A673 (cell line): Measurements from ENCODE around the gene SLC26A3. TPM values are rescaled to one million over a fixed set of nuclear protein-coding genes. Genes with fewer than 3 reads are reported as not detected.

Source experiments
- BruUV-seq: library from RNA; stranded (reverse); fragments of 400-500 nt; replicated peaks from 2 replicates; lab custom pipeline; 2021; lab: Mats Ljungman, UMichigan
- CTCF ChIA-PET: fragments of 300-600 bp; sonication (Branson Sonifier 250); formaldehyde crosslinking; loops from one replicate; lab custom pipeline; 2022; ENCODE audit warnings: antibody characterized with exemption; lab: Charles Lee
- POLR2A ChIA-PET: fragments of 300-600 bp; sonication (Branson Sonifier 250); formaldehyde crosslinking; loops from one replicate; lab custom pipeline; 2022; ENCODE audit warnings: antibody characterized with exemption; ENCODE audit not compliant: low non-redundant PET; lab: Charles Lee
- DNase-seq: peaks from one replicate; pipeline ENCODE4 v3.0.0-alpha.2; 2015; ENCODE audit warnings: low spot score
- H3K27ac ChIP-seq: fragments of 200-600 bp; sonication (generic); 2 replicates; pipeline ENCODE4 v1.5.1; 2016; ENCODE audit warnings: mixed run types, low read depth, mild to moderate bottlenecking, mixed read lengths, antibody characterized with exemption, low read length; ENCODE audit not compliant: poor library complexity, severe bottlenecking
- H3K27me3 ChIP-seq: fragments of 200-600 bp; sonication (generic); replicated peaks from 2 replicates; pipeline ENCODE4 v1.6.1; 2017; ENCODE audit warnings: mixed run types, low read depth, mild to moderate bottlenecking, mixed read lengths, antibody characterized with exemption, low read length; ENCODE audit not compliant: insufficient read depth, poor library complexity
- H3K36me3 ChIP-seq: fragments of 200-600 bp; sonication (generic); 2 replicates; pipeline ENCODE4 v1.6.1; 2016; ENCODE audit warnings: mixed run types, mild to moderate bottlenecking, mixed read lengths, antibody characterized with exemption, low read length; ENCODE audit not compliant: insufficient read depth, poor library complexity, severe bottlenecking
- H3K4me1 ChIP-seq: fragments of 200-600 bp; sonication (generic); 2 replicates; pipeline ENCODE4 v1.6.1; 2017; ENCODE audit warnings: mixed run types, mild to moderate bottlenecking, mixed read lengths, antibody characterized with exemption, low read length; ENCODE audit not compliant: insufficient read depth, poor library complexity, severe bottlenecking
- H3K4me3 ChIP-seq: fragments of 200-600 bp; sonication (generic); 2 replicates; pipeline ENCODE4 v1.5.1; 2016; ENCODE audit warnings: low read depth, mixed run types, mild to moderate bottlenecking, mixed read lengths, low read length; ENCODE audit not compliant: poor library complexity, severe bottlenecking
- H3K9me3 ChIP-seq: fragments of 200-600 bp; sonication (generic); 2 replicates; pipeline ENCODE4 v1.6.1; 2016; ENCODE audit warnings: mixed run types, low read depth, mild to moderate bottlenecking, mixed read lengths, antibody characterized with exemption, low read length; ENCODE audit not compliant: poor library complexity, severe bottlenecking
- CTCF ChIP-seq: fragments of 300-800, 200-600 bp; sonication (generic); conservative IDR thresholded peaks from 2 replicates; pipeline ENCODE4 v1.5.1; 2017; ENCODE audit warnings: low read depth, mild to moderate bottlenecking, antibody characterized with exemption, low read length, moderate library complexity, mixed read lengths
- EZH2 ChIP-seq: fragments of 200-600 bp; sonication (generic); IDR thresholded peaks from 2 replicates; pipeline ENCODE4 v1.6.1; 2017; ENCODE audit warnings: borderline replicate concordance, low read depth, mild to moderate bottlenecking, mixed read lengths, antibody characterized with exemption, low read length; ENCODE audit not compliant: poor library complexity, severe bottlenecking
- intact Hi-C: fragments of 100-400 bp; cut with micrococcal nuclease; formaldehyde crosslinking; loops from one replicate; pipeline ENCODE4 v1.10.0; 2022; ENCODE audit not compliant: unreplicated experiment
- total RNA-seq: library from RNA; stranded (reverse); gene quantifications from 2 replicates; pipeline ENCODE4 v1.2.3, GENCODE V29; 2021

The SLC26A3 gene
- total RNA-seq, 1 experiment from 2014 or later: not detected

DNA sequence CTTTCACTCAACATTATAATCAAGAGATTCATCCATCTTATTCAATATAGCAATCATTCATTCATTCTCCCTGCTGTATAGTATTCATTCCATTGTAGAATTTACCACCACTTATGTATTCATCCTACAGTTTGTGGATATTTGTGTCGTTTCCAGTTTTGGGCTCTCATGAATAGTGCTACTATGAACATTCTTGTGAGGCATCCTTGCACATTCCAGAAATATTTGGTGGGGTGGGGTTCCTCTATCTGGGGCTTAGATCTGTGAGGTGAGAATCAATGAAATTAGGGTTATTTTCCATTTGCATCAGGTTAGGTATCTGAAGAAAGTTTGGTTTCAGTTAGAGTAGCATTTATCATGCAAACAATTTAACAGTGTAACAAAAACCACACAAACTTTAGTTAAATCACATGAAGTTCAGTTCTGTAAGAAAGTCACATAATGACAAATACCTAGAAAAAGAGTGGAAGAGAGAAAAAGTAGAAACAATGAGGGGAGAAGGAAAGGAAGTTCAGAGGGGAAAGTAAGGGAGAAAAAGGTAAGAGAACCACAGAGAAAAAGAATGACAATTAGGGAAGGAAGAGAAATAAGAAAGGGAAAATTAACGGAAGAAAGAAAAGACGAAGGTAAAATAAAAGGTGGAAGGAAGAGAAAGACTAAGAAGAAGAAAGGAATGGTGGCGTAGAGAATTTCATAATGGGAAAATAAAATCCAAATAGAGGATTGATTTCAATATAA lies 84.4 kb downstream of the SLC26A3 start:
- no peaks in the 10 kb centered on the region for H3K36me3 ChIP-seq
- H3K4me1 ChIP-seq: no peaks in the 10 kb centered on the region
- H3K27me3 ChIP-seq: no peaks in the 10 kb centered on the region
- H3K27ac ChIP-seq: no peak overlapping the region
- no peak for TF ChIP-seq CTCF
- TF ChIP-seq EZH2: no peak
- ChIA-PET CTCF (no interaction called here), POLR2A (no interaction called here)
- intact Hi-C loops: no loop called here
- no peak for DNase-seq
- H3K4me3 ChIP-seq: no peak overlapping the region
- BruUV-seq: no TSS peak
- H3K9me3 ChIP-seq: no peaks in the 10 kb centered on the region

DNA sequence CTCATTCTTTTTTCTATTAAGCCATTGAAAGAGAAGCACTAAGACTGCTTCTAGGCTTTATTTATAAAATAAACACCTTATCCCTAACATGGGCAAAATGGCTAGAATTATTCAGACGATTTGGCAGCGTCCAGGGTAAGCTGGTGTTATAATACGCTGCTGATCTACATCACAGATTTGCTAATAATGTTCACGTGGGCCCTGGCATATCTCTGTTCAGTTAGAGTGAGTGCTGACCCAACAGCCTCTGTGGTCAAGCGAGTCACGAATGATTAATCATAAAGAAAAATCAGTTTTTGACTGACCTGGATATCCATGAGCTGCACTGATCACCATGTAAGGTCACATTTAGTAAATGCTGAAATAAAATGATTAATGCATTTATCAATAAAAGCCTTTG lies 87.5 kb downstream of the SLC26A3 start:
- H3K36me3 ChIP-seq: no peaks in the 10 kb centered on the region
- intact Hi-C loops: no loop called here
- H3K27me3 ChIP-seq: peaks cover 5% of the 10 kb centered on the region
- no peak for DNase-seq
- no peak overlapping the region for H3K27ac ChIP-seq
- no peak overlapping the region for H3K4me3 ChIP-seq
- POLR2A ChIA-PET: no interaction called here
- H3K4me1 ChIP-seq: no peaks in the 10 kb centered on the region
- BruUV-seq: no TSS peak
- H3K9me3 ChIP-seq: no peaks in the 10 kb centered on the region
- TF ChIP-seq EZH2: no peak
- no peak for TF ChIP-seq CTCF
- CTCF ChIA-PET: no interaction called here

Other genes with a start within 250 kb of the SLC26A3 start
- gene COG5, start 239.3 kb downstream of the SLC26A3 start, total RNA-seq: 32.2 and 34.1 TPM in 2 replicates
- gene DUS4L, start 239.3 kb downstream of the SLC26A3 start, total RNA-seq: 12.6 and 14.4 TPM in 2 replicates
- gene BCAP29, start 223.0 kb downstream of the SLC26A3 start, total RNA-seq: 30.3 and 32.0 TPM in 2 replicates
- 0.33 TPM in 1 of 2 replicates, not detected in the other for gene SLC26A4, start 142.4 kb downstream of the SLC26A3 start, total RNA-seq
- gene CBLL1, start 59.1 kb downstream of the SLC26A3 start, total RNA-seq: 30.8 and 37.9 TPM in 2 replicates
- 121 and 124 TPM in 2 replicates for gene DLD, start 88.0 kb upstream of the SLC26A3 start, total RNA-seq
- 162 and 169 TPM in 2 replicates for gene LAMB1, start 199.9 kb upstream of the SLC26A3 start, total RNA-seq